ES-I3 (cell line): ENCODE measurements around the gene MRPL38.
A peak's percentile ranks its signal among the peaks of the same experiment; 100 is the strongest.
"Not testable (repeated sequence)": the region's sequence is repeated elsewhere in the genome, so short reads cannot be mapped to it uniquely, and the experiment has no call there.

Experiments used
- H3K36me3 ChIP-seq: 2 replicates; pipeline ENCODE4 v1.6.1; 2013; ENCODE audit warnings: mild to moderate bottlenecking, low read length, control low read depth, moderate library complexity; ENCODE audit not compliant: insufficient read depth
- H3K4me1 ChIP-seq: 2 replicates; pipeline ENCODE4 v1.6.1; 2013; ENCODE audit warnings: mild to moderate bottlenecking, control low read depth, low read length; ENCODE audit not compliant: insufficient read depth
- H3K9ac ChIP-seq: 2 replicates; pipeline ENCODE4 v1.6.1; 2013; ENCODE audit warnings: low read depth, mild to moderate bottlenecking, low read length, moderate library complexity
- H3K9me3 ChIP-seq: 2 replicates; pipeline ENCODE4 v1.6.1; 2013; ENCODE audit warnings: mild to moderate bottlenecking, low read length, moderate library complexity; ENCODE audit not compliant: control insufficient read depth, insufficient read depth

The MRPL38 gene

GRCh38 chr17:75896415-75897159 lies 8.1 kb downstream of the MRPL38 start, which contains the start of gene TRIM65:
TRIM65 (minus strand) TSS chr17:75896951; CDS start chr17:75896937, 14 bp downstream.
- peaks cover 10% of the 10 kb centered on the region; the same call in 1 of the 2 replicates for H3K36me3 ChIP-seq
- no peaks in the 10 kb centered on the region for H3K9me3 ChIP-seq
- peaks cover 20% of the 10 kb centered on the region; the same call in 1 of the 2 replicates for H3K4me1 ChIP-seq
- peak within 1 kb of the TSS; percentile 77 for H3K9ac ChIP-seq

DNA sequence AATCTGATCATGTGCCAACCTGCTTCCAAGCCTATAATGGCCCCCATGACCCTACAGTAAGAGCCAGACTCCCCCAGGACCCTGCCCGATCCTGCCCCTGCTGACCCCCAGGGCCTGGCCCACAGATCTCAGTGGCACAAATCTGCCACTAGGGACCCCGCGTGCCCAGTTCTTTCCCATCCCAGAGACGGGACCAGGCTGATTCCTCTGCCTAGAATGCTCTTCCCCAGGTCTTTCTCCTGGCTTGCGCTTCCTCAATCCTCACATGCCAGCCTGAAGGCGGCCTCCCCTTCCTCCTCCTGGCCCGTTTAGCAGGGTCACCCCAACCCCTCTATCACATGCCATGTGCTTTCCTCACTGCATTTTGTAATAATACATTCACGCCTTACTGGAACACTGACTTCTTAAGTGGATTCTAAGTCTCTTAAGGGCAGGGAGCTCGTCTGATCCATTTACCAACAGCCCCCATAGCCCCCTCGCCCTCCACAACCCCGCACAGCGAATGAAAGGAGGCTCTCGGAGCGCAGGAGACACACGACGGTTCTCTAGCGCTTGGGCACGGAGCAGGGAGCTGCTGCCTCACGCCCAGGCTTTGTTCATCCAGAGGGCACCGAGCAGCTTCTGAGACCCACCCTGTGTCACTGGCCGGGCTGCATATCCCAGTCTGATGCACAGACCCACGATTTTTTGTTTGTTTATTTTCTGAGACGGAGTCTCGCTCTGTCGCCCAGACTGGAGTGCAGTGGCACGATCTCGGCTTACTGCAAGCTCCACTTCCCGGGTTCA lies 9.1 kb downstream of the MRPL38 start:
- H3K9me3 ChIP-seq, result no peaks in the 10 kb centered on the region
- peak overlapping the region; percentile 77 for H3K9ac ChIP-seq
- peaks cover 20% of the 10 kb centered on the region; the same call in 1 of the 2 replicates for H3K4me1 ChIP-seq
- H3K36me3 ChIP-seq, result peaks cover 4% of the 10 kb centered on the region; the same call in 1 of the 2 replicates

DNA sequence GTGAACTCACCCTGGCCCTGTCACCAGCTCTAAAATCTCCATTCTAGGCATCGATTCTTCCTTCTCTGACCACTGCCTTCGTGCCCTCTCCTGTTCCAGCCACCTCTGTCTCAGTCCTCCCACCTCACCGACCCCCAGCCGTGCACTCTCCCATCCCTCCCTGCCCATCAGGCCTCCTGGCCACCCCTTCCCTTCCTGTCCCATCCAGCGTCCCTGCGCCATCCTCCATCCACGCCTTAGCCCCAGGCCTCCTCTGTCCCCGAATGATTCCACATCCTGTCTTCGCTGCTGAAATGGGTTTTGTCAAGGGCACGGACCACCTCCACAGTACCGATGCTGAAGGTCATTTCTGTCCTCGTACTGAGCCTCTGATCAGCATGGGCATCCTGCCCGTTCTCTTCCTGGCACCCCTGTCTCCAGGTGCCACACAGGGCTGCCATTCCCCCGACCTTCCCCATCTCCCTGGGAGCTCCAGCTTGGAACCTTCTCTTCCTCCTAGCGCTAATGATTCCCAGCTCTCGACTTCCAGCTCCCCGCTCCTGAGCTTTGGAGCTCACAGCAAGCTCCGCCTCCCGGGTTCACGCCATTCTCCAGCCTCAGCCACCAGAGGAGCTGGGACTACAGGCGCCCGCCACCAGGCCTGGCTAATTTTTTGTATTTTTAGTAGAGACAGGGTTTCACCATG lies 10.5 kb downstream of the MRPL38 start:
- H3K9ac ChIP-seq, result peak overlapping the region; percentile 77; the same call in 1 of the 2 replicates
- no peaks in the 10 kb centered on the region for H3K9me3 ChIP-seq
- H3K36me3 ChIP-seq, result no peaks in the 10 kb centered on the region; the same call in 1 of the 2 replicates
- peaks cover 20% of the 10 kb centered on the region; the same call in 1 of the 2 replicates for H3K4me1 ChIP-seq

- Histone ChIP-seq H3K4me1 (peaks cover 20% of the 10 kb centered on the region; the same call in 1 of the 2 replicates), H3K36me3 (no peaks in the 10 kb centered on the region; the same call in 1 of the 2 replicates), H3K9me3 (no peaks in the 10 kb centered on the region), H3K9ac (no peak overlapping the region)
Measured at GRCh38 chr17:75893305-75894048, 11.2 kb downstream of the MRPL38 start.

DNA sequence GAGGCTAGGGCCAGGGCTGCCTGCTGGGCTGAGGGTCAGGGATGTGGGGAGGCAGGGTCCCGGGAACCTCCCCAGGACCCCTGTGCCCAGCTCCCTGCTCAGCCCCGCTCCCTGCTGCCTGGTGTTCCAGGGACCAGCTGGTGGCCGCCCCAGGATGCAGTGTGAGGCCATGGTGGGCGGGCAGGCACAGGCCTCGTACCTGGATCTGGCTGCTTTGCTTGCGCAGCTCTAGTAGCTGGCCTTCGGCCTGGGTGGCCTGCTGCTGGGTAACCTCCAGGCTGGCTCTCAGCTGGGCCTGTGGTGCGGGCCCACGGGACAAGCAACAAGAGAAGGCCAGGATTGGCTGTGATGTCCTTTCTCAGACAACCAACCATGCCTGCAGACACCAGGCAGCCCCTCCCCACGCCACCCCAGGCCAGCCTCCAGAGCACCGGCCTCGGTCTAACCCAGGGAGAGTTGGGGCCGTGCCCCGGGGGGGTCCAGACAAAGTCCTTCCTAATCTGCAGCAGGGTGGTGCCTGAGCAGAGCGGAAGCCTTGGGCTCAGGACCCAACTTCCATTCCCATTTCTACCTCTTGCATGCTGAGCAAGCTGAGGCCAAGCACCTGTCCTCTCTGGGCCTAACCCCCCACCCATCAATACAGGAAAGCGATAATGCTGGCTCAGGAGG lies 12.0 kb downstream of the MRPL38 start:
- H3K4me1 ChIP-seq, result peaks cover 20% of the 10 kb centered on the region; the same call in 1 of the 2 replicates
- no peaks in the 10 kb centered on the region; the same call in 1 of the 2 replicates for H3K36me3 ChIP-seq
- H3K9ac ChIP-seq, result no peak overlapping the region
- no peaks in the 10 kb centered on the region for H3K9me3 ChIP-seq

DNA sequence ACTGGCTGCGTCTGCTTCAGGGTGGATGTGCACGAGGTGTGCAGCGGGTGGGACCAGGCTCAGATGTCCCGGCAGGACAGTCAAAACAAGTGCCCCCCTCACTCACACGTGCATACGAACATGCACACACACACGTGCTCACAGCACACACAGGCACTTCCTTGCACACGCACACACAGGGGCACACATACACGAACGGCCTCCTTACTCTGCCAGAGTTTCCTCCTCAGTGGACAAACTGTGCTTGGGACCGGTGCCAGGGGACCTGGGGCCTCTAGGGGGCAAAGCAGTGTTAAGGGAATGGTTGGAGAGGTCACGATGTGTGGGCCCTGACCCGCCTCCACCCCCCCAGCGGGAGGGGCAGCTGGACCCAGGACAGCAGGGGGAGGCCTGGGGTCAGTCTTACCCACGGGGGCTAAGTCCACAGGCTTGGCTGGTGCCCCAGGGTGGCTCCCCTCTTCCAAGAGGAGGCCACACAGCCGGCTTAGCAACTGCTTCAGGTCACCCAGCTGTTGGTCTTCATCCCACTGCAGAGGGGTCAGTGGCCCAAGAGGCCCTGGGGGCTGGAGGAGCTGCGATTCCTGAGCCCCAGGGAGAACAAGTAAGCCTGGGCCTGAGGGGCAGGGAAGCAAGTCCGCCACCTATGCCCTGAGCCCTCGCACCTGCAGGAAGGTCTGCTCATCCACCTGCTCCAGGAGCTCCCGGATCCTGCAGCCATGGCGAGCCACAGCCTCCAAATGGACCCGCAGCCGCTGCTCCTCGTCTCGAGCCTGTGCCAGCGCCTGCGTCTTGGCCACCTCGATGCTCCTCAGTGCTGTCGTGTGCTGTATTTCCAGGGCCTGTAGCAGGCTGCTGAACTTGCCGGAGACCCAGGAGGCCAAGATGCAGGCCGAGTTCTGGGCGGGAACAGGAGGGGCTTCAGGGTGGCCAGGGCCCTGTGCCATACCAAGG lies 12.8 kb downstream of the MRPL38 start:
- H3K9me3 ChIP-seq, result no peaks in the 10 kb centered on the region
- peaks cover 20% of the 10 kb centered on the region; the same call in 1 of the 2 replicates for H3K4me1 ChIP-seq
- no peak overlapping the region for H3K9ac ChIP-seq
- H3K36me3 ChIP-seq, result no peaks in the 10 kb centered on the region; the same call in 1 of the 2 replicates

DNA sequence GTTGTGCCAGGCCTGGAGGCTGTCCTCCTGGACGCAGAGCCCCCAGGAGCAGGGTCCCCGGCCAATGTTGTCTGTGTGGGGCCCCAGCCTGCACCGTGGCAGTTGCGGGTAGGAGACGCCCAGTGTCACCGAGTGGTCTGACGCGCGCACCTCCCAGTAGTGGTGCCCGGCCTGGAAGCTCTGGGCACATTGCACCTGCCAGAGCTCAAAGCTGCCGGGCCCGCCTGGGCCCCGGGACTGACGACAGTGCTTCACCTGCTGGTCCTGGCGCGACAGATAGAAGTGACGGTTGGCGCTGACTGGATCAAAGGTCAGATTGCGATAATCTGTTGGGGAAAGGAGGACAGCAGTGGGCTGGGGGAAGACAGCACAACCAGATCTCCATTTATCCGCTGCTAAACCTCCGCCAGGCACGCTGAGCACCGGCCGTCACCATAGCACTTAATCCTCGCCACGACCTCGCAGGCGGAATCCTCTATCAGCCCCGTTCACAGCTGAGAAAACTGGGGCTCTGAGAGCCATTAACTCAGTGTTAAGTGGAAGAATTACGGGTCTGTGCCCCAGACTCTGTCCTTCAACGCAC lies 13.6 kb downstream of the MRPL38 start:
- peaks cover 20% of the 10 kb centered on the region; the same call in 1 of the 2 replicates for H3K4me1 ChIP-seq

DNA sequence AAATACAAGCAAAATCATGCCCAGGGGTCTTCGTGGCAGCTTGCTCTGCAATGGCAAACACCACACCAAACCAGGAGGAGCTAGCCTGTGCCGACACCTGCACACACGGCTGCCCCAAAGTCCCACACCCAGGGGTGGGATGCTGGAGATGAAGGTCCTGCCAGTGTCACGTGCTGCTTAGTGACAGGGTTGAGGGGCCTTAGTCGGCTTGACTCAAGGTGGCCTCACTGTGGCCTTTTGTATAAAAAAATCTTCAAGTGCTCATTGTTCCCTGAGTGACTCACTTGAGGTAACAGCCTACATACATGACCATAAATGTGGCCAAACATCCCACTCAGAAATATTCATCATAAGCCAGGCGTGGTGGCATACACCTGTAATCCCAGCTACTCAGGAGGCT lies 15.2 kb downstream of the MRPL38 start:
- Histone ChIP-seq H3K9ac (no peak overlapping the region), H3K36me3 (no peaks in the 10 kb centered on the region; the same call in 1 of the 2 replicates), H3K9me3 (no peaks in the 10 kb centered on the region), H3K4me1 (peaks cover 8% of the 10 kb centered on the region; the same call in 1 of the 2 replicates)

More for the DNA sequence above, 13.6 kb downstream of the MRPL38 start:
- no peak overlapping the region for H3K9ac ChIP-seq
- no peaks in the 10 kb centered on the region; the same call in 1 of the 2 replicates for H3K36me3 ChIP-seq
- no peaks in the 10 kb centered on the region for H3K9me3 ChIP-seq

- no peaks in the 10 kb centered on the region for H3K9me3 ChIP-seq
- H3K36me3 ChIP-seq, result no peaks in the 10 kb centered on the region; the same call in 1 of the 2 replicates
- H3K4me1 ChIP-seq, result no peaks in the 10 kb centered on the region
- H3K9ac ChIP-seq, result no peak overlapping the region
Measured at GRCh38 chr17:75888484-75888883, 16.2 kb downstream of the MRPL38 start.

DNA sequence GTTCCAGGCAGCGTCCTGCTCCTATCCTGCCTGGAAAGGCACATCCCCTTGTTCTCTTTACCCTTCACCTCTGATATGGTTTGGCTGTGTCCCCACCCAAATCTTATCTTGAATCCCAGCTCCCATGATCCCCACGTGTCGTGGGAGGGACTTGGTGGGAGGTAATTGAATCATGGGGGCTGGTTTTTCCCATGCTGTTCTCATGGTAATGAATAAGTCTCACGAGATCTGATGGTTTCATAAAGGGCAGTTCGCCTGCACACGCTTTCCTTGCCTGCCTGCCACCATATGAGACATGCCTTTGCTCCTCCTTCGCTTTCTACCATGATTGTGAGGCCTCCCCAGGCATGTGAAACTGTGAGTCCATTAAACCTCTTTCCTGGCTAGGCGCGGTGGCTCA lies 18.8 kb downstream of the MRPL38 start:
- not testable (repeated sequence) for H3K9me3 ChIP-seq, H3K4me1 ChIP-seq, H3K36me3 ChIP-seq, H3K9ac ChIP-seq

DNA sequence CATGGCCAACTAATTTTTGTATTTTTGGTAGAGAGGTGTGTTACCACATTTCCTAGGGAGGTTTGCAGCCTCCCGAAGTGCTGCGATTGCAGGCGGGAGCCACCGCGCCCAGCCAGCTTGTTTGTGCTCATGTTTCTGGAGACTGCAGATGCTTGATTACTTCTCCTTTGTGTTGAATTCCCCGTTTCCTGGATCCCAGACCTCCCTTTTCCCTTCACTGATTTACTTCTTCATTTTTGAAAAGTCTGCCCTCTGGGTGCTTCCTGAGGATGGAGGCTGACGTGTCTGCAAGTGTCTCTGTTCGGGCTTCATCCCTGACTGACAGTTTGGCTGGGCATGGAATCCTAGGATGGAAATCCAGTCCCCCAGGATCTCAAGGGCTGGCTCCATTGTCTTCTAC lies 19.3 kb downstream of the MRPL38 start:
- Histone ChIP-seq H3K9me3 (no peaks in the 10 kb centered on the region), H3K36me3 (no peaks in the 10 kb centered on the region; the same call in 1 of the 2 replicates), H3K9ac (no peak overlapping the region; the same call in 1 of the 2 replicates), H3K4me1 (no peaks in the 10 kb centered on the region)
